ENCODE measurements around the gene RHOT1.

RHOT1 gene

DNA sequence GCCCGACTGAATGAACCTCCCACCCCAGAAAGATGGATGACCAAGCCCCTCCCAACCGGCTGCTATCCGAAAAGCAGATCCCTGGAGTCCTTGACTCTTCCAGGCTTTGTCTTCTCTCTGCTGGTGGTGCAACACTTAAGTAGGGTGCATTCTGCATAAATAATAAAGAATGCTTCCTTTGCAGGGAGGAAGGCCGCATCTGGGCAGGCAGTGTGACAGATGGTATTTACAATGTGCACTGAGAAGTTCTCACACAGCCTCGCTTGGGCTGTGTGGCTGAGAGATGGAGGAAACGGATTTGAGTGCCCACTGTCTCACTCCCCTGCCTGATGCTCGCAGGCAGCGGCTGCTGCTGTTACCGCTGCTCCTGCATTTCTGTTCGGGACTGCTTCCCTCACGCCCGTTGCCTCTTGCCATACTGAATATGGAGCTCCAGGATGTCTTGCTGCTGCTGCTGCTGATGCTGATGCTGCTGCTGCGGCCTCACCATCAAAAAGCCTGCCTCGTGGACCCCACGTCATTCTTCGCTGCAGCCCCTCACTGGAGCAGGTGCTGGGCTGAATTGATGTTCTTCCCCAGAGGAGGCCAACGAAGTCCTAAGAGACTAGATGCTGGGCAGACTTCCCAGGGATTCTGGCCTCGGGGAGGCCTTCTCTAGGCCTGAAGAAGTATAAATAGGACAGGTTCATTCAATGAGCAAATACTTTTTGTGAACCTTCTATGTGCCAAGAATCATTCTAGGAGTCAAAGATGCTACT, 116.3 kb downstream of the RHOT1 start:
- no peak for TF ChIP-seq ZFP30 (CRISPR knock-in tag; IDR thresholded peaks at IDR 0.05)
- TF ChIP-seq, protein P1, sequence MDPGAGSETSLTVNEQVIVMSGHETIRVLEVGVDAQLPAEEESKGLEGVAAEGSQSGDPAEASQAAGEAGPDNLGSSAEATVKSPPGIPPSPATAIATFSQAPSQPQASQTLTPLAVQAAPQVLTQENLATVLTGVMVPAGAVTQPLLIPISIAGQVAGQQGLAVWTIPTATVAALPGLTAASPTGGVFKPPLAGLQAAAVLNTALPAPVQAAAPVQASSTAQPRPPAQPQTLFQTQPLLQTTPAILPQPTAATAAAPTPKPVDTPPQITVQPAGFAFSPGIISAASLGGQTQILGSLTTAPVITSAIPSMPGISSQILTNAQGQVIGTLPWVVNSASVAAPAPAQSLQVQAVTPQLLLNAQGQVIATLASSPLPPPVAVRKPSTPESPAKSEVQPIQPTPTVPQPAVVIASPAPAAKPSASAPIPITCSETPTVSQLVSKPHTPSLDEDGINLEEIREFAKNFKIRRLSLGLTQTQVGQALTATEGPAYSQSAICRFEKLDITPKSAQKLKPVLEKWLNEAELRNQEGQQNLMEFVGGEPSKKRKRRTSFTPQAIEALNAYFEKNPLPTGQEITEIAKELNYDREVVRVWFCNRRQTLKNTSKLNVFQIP (CRISPR knock-in tag; IDR thresholded peaks at IDR 0.05; ENCODE audit: borderline replicate concordance, low read depth) = no peak
- no peak for TF ChIP-seq CSRNP3 (CRISPR knock-in tag; IDR thresholded peaks at IDR 0.05)
- TF ChIP-seq ARNTL (CRISPR knock-in tag; IDR thresholded peaks at IDR 0.05; ENCODE audit: borderline replicate concordance, low read depth) = no peak
- TF ChIP-seq CSDC2 (CRISPR knock-in tag; IDR thresholded peaks at IDR 0.05) = no peak
- no peak for TF ChIP-seq TSHZ2 (CRISPR knock-in tag; IDR thresholded peaks at IDR 0.05)
- TF ChIP-seq TCF4 (CRISPR knock-in tag; IDR thresholded peaks at IDR 0.05; ENCODE audit: borderline replicate concordance) = no peak
- TF ChIP-seq ZNF70 (CRISPR knock-in tag; IDR thresholded peaks at IDR 0.05) = no peak
- no peak for TF ChIP-seq ZNF8 (CRISPR knock-in tag; IDR thresholded peaks at IDR 0.05)
- no peak for TF ChIP-seq ZNF565 (CRISPR knock-in tag; conservative IDR thresholded peaks at IDR 0.05; ENCODE audit: low read depth)
- no peak for TF ChIP-seq BACH2 (CRISPR knock-in tag; IDR thresholded peaks at IDR 0.05; ENCODE audit: borderline replicate concordance)
- no peak for TF ChIP-seq SNAI2 (CRISPR knock-in tag; IDR thresholded peaks at IDR 0.05)
- no peak for TF ChIP-seq GLIS3 (CRISPR knock-in tag; IDR thresholded peaks at IDR 0.05)
- no peak for TF ChIP-seq ISL1 (CRISPR knock-in tag; IDR thresholded peaks at IDR 0.05)
- no peak for TF ChIP-seq TOX (CRISPR knock-in tag; IDR thresholded peaks at IDR 0.05; ENCODE audit: borderline replicate concordance)
- TF ChIP-seq ZFP3 (CRISPR knock-in tag; IDR thresholded peaks at IDR 0.05) = no peak
- TF ChIP-seq RARB (CRISPR knock-in tag; IDR thresholded peaks at IDR 0.05) = no peak
- TF ChIP-seq, protein P2, sequence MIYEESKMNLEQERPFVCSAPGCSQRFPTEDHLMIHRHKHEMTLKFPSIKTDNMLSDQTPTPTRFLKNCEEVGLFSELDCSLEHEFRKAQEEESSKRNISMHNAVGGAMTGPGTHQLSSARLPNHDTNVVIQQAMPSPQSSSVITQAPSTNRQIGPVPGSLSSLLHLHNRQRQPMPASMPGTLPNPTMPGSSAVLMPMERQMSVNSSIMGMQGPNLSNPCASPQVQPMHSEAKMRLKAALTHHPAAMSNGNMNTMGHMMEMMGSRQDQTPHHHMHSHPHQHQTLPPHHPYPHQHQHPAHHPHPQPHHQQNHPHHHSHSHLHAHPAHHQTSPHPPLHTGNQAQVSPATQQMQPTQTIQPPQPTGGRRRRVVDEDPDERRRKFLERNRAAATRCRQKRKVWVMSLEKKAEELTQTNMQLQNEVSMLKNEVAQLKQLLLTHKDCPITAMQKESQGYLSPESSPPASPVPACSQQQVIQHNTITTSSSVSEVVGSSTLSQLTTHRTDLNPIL (CRISPR knock-in tag; IDR thresholded peaks at IDR 0.05; ENCODE audit: low read depth) = no peak
- no peak for TF ChIP-seq PATZ1 (CRISPR knock-in tag; IDR thresholded peaks at IDR 0.05; ENCODE audit: borderline replicate concordance)
- ATAC-seq = no peak

DNA sequence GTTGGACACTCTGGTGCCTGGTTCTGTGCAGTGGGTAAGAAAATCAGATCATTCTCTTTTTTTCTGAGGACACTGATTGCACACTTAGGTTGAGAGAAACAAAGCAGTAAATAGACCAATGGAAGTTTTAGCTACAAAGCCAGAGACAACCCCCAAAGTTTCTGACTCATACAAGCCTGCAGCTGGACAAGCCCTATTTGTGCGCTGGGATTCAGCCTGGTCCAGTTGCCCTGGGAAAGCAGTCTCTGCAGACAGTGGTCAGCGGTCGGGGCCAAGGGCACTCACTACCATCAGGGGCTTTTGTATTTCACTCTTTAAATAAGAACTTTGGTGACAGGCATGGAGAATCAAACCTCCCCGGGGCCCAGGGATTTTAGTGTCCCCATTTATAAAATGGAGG, 117.3 kb downstream of the RHOT1 start:
- TF ChIP-seq RARB (CRISPR knock-in tag; IDR thresholded peaks at IDR 0.05) (no peak), ZNF70 (CRISPR knock-in tag; IDR thresholded peaks at IDR 0.05) (no peak), PATZ1 (CRISPR knock-in tag; IDR thresholded peaks at IDR 0.05; ENCODE audit: borderline replicate concordance) (no peak), ZFP3 (CRISPR knock-in tag; IDR thresholded peaks at IDR 0.05) (no peak), ARNTL (CRISPR knock-in tag; IDR thresholded peaks at IDR 0.05; ENCODE audit: borderline replicate concordance, low read depth) (no peak), ZC3H10 (CRISPR knock-in tag; IDR thresholded peaks at IDR 0.05) (no peak), BACH2 (CRISPR knock-in tag; IDR thresholded peaks at IDR 0.05; ENCODE audit: borderline replicate concordance) (no peak)
- TF ChIP-seq, protein P2 (CRISPR knock-in tag; IDR thresholded peaks at IDR 0.05; ENCODE audit: low read depth) = no peak
- peak; percentile 84 for ATAC-seq

Data from SK-N-SH treated with all-trans-retinoic acid at 6 μM for 48 hours (cell line).